SK-N-MC (cell line): ENCODE data around the gene KLF4.

Source experiments
- EZH2 ChIP-seq: fragments of 200-600 bp; sonication (generic); IDR thresholded peaks from one replicate; pipeline ENCODE4 v1.6.1; 2017; ENCODE audit warnings: antibody characterized with exemption
- FOXP2 ChIP-seq: optimal IDR thresholded peaks from 2 replicates; pipeline ENCODE3; 2011; ENCODE audit warnings: mild to moderate bottlenecking, moderate library complexity; ENCODE audit not compliant: insufficient read depth; ENCODE audit errors: extremely low read length, control extremely low read depth
- POLR2AphosphoS5 ChIP-seq: IDR thresholded peaks from 2 replicates; pipeline ENCODE4 v1.6.1; 2012; ENCODE audit warnings: mild to moderate bottlenecking, low read depth, low read length, borderline replicate concordance

DNA sequence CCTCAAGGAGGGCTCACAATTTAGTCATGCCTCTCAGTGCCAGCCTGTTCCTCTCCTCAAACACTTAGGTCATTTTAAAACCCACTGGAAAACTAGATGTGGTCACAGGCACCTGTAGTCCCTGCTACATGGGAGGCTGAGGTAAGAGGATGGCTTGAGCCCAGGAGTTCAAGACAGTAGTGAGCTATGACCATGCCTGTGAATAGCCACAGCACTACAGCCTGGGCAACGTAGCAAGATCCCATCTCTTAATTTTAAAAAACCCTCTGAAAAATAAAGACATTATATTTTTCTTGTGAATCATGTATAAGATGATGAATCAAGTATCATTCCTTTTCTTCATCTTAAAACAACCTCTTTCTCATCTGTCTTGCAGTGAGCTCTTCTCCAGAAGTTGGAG is 45.8 kb downstream of the KLF4 start:
- TF ChIP-seq POLR2AphosphoS5 (no peak), EZH2 (no peak), FOXP2 (no peak)
